Hematopoietic multipotent progenitor cell (in vitro differentiated cells): Measurements from ENCODE around the gene LCOR. TPM values are rescaled to one million over a fixed set of nuclear protein-coding genes. Genes with fewer than 3 reads are reported as not detected.
"Not testable (repeated sequence)": the region's sequence is repeated elsewhere in the genome, so short reads cannot be mapped to it uniquely, and the experiment has no call there.

Experiments used
- DNase-seq, 3 donors: peaks; one replicate each; pipeline ENCODE4 v3.0.0-alpha.2; 2011 to 2015; ENCODE audit warnings: low read depth in 2 of 3, low spot score in 2 of 3
- total RNA-seq: library from RNA; depleted of rRNA; stranded (reverse); fragments of >200 nt; gene quantifications from one replicate; pipeline ENCODE4 v1.2.3, GENCODE V29; 2012

LCOR gene
- total RNA-seq, 1 donor = 13.2 TPM

- DNase-seq = no peak
Measured at GRCh38 chr10:96838529-96838928, 6.4 kb downstream of the LCOR start.

GRCh38 chr10:96840841-96841518 lies 8.9 kb downstream of the LCOR start:
- peak in 2 of 3 donors; percentile 76 to 80 for DNase-seq

GRCh38 chr10:96842896-96843723 lies 11.0 kb downstream of the LCOR start:
- DNase-seq = no peak

GRCh38 chr10:96843823-96844222 lies 11.7 kb downstream of the LCOR start:
- DNase-seq = no peak

GRCh38 chr10:96846395-96846794 lies 14.3 kb downstream of the LCOR start:
- DNase-seq = no peak

GRCh38 chr10:96846926-96847325 lies 14.8 kb downstream of the LCOR start:
- DNase-seq = no peak

GRCh38 chr10:96847356-96847755 lies 15.3 kb downstream of the LCOR start:
- DNase-seq = not testable (repeated sequence)

GRCh38 chr10:96850113-96850512 lies 18.0 kb downstream of the LCOR start:
- DNase-seq = no peak

- DNase-seq = no peak
Measured at GRCh38 chr10:96850825-96851224, 18.7 kb downstream of the LCOR start.

GRCh38 chr10:96851281-96851680 lies 19.2 kb downstream of the LCOR start:
- DNase-seq = no peak

GRCh38 chr10:96856317-96856716 lies 24.2 kb downstream of the LCOR start:
- no peak for DNase-seq

- DNase-seq = no peak
Measured at GRCh38 chr10:96857301-96858012, 25.4 kb downstream of the LCOR start.

GRCh38 chr10:96858038-96858705 lies 26.1 kb downstream of the LCOR start:
- DNase-seq = no peak

- DNase-seq = no peak
Measured at GRCh38 chr10:96858706-96859050, 26.6 kb downstream of the LCOR start.

- DNase-seq = no peak
Measured at GRCh38 chr10:96860631-96861277, 28.7 kb downstream of the LCOR start.

GRCh38 chr10:96863922-96864543 lies 31.9 kb downstream of the LCOR start:
- peak in 2 of 3 donors; percentile 17 to 32 for DNase-seq

- no peak for DNase-seq
Measured at GRCh38 chr10:96873086-96873485, 41.0 kb downstream of the LCOR start.

- DNase-seq = no peak
Measured at GRCh38 chr10:96873756-96874467, 41.8 kb downstream of the LCOR start.

- DNase-seq = peak in 1 of 3 donors; percentile 53
Measured at GRCh38 chr10:96878057-96878456, 46.0 kb downstream of the LCOR start.
